ENCODE results near the gene TMEM129.

TMEM129 gene

DNA sequence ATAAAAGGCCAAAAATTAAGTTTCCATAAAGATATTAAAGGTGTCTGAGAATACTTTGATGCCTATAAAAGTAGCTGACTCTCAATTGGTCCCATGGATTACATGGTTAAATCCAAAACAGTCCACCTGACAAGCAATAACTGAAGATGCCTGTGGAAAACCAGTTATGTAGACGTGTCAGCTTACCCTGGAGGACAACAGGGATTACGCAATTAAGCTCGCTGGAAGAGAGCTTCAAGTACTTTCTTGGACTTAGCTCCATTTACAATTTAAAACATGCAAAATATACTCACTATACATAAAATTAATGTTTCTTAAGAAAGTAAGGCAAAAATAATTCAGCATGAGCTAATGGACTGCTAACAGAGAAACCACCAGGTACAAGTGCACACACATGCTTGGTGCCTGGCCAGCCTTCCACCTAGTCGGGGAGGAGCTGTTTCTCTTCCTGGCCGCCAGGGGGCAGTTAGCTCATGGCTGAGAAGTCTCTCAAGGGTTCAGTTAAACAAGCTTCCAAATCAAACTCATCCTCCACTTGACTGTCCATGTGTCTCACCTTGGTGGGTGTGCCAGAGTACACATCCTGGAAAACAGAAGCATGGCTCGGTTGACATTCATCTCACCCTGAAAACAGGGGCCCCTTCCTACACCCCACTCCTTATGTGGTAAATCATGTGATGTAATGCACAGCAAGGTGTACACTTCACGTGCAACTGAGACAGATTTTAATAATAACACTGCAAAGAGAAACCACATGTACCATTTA is 27.8 kb downstream of the TMEM129 start:
- peak; percentile 95 for TF ChIP-seq CTCF (IDR thresholded peaks at IDR 0.05; ENCODE audit: insufficient read depth, low read depth, low read length, missing control alignments)
- peak; percentile 89 for DNase-seq (ENCODE audit: low read depth)
- H3K4me3 ChIP-seq (ENCODE audit: low read length) = no peak overlapping the region

DNA sequence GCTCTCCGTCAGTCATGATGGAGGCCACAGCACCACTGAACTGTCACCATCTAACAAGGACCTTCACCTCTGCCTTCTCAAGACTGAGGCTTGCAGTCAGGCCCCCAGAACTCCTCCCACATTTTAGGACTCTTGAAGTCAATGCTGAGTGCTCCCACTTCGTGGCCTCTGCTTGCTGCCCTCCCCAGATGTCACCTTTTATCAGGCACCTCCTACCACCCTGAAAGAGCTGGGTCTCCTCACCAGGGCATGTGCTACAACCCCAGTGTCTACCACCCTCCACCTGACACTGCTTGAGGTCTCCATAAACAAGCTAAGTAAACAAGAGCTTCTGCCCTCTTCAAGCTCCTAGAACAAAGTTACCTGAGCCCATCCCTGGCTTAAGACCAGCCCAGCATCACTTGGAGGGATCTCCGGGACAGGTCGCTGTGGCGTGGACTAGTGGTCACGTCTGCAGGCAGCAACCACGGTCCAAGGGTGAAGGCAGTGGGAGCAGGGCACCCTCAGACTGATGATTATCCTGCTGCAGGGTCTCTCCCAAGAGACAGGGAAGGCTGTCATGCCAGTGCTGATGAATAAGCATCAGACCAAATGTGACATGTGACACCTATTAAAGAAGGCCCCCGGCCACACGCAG is 29.3 kb downstream of the TMEM129 start:
- H3K4me3 ChIP-seq (ENCODE audit: low read length) = no peak overlapping the region
- no peak for DNase-seq (ENCODE audit: low read depth)
- TF ChIP-seq CTCF (IDR thresholded peaks at IDR 0.05; ENCODE audit: insufficient read depth, low read depth, low read length, missing control alignments) = no peak

GRCh38 chr4:1690698-1691097 is 30.4 kb downstream of the TMEM129 start:
- DNase-seq (ENCODE audit: low read depth) = no peak
- no peak overlapping the region for H3K4me3 ChIP-seq (ENCODE audit: low read length)
- no peak for TF ChIP-seq CTCF (IDR thresholded peaks at IDR 0.05; ENCODE audit: insufficient read depth, low read depth, low read length, missing control alignments)

DNA sequence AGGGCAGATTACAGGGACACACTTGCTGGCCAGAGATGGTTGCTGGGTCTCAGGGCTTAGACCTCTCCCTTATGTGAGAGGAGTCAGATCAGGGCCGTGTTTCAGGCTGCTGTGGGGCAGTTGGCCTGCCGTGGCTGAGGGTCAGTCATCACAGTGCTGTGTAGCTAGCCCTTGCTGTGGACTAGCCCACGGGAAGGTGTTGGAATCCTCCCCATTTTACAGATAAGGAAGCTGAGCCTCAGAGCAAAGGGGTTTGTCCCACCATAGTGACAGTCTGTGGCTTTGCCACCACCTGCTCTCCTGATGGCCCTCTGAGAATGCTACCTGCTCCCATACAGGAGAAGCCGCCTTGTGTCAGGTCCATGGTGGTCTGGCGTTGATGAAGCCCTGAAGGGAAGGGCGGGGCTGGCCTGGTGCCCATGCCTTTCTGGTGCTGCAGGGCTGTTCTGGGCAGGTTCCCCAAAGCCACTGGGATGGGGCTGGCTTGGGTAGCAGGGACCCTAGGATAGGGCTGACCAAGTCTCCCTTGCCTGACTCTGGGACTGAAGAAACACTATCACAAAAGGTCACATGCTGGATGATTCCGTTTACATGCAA is 34.6 kb downstream of the TMEM129 start:
- H3K4me3 ChIP-seq (ENCODE audit: low read length) = no peak overlapping the region
- TF ChIP-seq CTCF (IDR thresholded peaks at IDR 0.05; ENCODE audit: insufficient read depth, low read depth, low read length, missing control alignments) = no peak
- no peak for DNase-seq (ENCODE audit: low read depth)

GRCh38 chr4:1685235-1686150 is 35.6 kb downstream of the TMEM129 start:
- peak overlapping the region; percentile 47 for H3K4me3 ChIP-seq (ENCODE audit: low read length)
- no peak for DNase-seq (ENCODE audit: low read depth)
- TF ChIP-seq CTCF (IDR thresholded peaks at IDR 0.05; ENCODE audit: insufficient read depth, low read depth, low read length, missing control alignments) = no peak

GRCh38 chr4:1684506-1685234 is 36.5 kb downstream of the TMEM129 start:
- peak overlapping the region; percentile 47 for H3K4me3 ChIP-seq (ENCODE audit: low read length)
- DNase-seq (ENCODE audit: low read depth) = no peak
- no peak for TF ChIP-seq CTCF (IDR thresholded peaks at IDR 0.05; ENCODE audit: insufficient read depth, low read depth, low read length, missing control alignments)
